ENCODE data around the gene TFAP2E.
A peak's percentile ranks its signal among the peaks of the same experiment; 100 is the strongest.

TFAP2E gene

GRCh38 chr1:35557611-35558373 is 15.3 kb upstream of the TFAP2E start, which contains the start of gene NCDN:
Gene NCDN (plus strand): TSS chr1:35557799. CDS start chr1:35558191, 392 bp downstream.
- DNase-seq, result peak; percentile 95

GRCh38 chr1:35558374-35559316 is 14.5 kb upstream of the TFAP2E start:
- DNase-seq, result peak; percentile 38

- peak; percentile 38 for DNase-seq
Measured at GRCh38 chr1:35559317-35559944, 13.7 kb upstream of the TFAP2E start.

- DNase-seq, result no peak
Measured at GRCh38 chr1:35560256-35561225, 12.6 kb upstream of the TFAP2E start.

GRCh38 chr1:35561297-35561971 is 11.7 kb upstream of the TFAP2E start:
- no peak for DNase-seq

- no peak for DNase-seq
Measured at GRCh38 chr1:35561972-35562680, 11.0 kb upstream of the TFAP2E start.

- DNase-seq, result no peak
Measured at GRCh38 chr1:35563166-35563565, 9.9 kb upstream of the TFAP2E start.

- peak; percentile 87 for DNase-seq
Measured at GRCh38 chr1:35564037-35564883, 8.9 kb upstream of the TFAP2E start.

- DNase-seq, result no peak
Measured at GRCh38 chr1:35564884-35565741, 8.0 kb upstream of the TFAP2E start.

GRCh38 chr1:35565742-35566133 is 7.4 kb upstream of the TFAP2E start:
- no peak for DNase-seq

GRCh38 chr1:35567947-35568558 is 5.1 kb upstream of the TFAP2E start:
- no peak for DNase-seq

GRCh38 chr1:35568975-35569395 is 4.1 kb upstream of the TFAP2E start:
- peak; percentile 73 for DNase-seq

- no peak for DNase-seq
Measured at GRCh38 chr1:35569936-35570335, 3.2 kb upstream of the TFAP2E start.

GRCh38 chr1:35570589-35571137 is 2.5 kb upstream of the TFAP2E start:
- no peak for DNase-seq

- no peak for DNase-seq
Measured at GRCh38 chr1:35571263-35571662, 1.9 kb upstream of the TFAP2E start.

- no peak for DNase-seq
Measured at GRCh38 chr1:35572296-35572695, 818 bp upstream of the TFAP2E start.

GRCh38 chr1:35574125-35574654 is 1.1 kb downstream of the TFAP2E start:
- no peak for DNase-seq

Data from CD4-positive, alpha-beta T cell treated with Interleukin-6 for 4 hours (primary cell).